Endothelial cell of umbilical vein (primary cell): ENCODE measurements around the gene C17orf75. TPM values are rescaled to one million over a fixed set of nuclear protein-coding genes. Genes with fewer than 3 reads are reported as not detected.

Source experiments
- BruUV-seq: library from RNA; stranded (reverse); fragments of 400-500 nt; replicated peaks from 2 replicates; lab custom pipeline; 2021; lab: Mats Ljungman, UMichigan
- CTCF ChIA-PET: fragments of 300-600, 350-600 bp; sonication (Branson Sonifier 250); formaldehyde crosslinking; loops from one replicate; lab custom pipeline; 2021; ENCODE audit warnings: antibody characterized with exemption, inconsistent platforms; lab: Charles Lee
- POLR2A ChIA-PET: fragments of 300-600, 350-600 bp; sonication (Branson Sonifier 250); formaldehyde crosslinking; loops from one replicate; lab custom pipeline; 2021; ENCODE audit warnings: antibody characterized with exemption, inconsistent platforms; lab: Charles Lee
- DNase-seq: peaks from one replicate; pipeline ENCODE4 v3.0.0-alpha.2; 2011; ENCODE audit warnings: low read depth, low spot score
- FAIRE-seq: peaks from 2 replicates; lab custom pipeline; 2011; peaks lifted over from hg19 to GRCh38; lab: Jason Lieb, UNC
- H2AFZ ChIP-seq: 2 replicates; pipeline ENCODE4 v1.6.0; 2012; ENCODE audit warnings: low read depth, low read length, control low read depth, inconsistent platforms
- H3K27ac ChIP-seq: 2 replicates; pipeline ENCODE4 v1.5.1; 2011; ENCODE audit warnings: low read depth, mild to moderate bottlenecking, control low read depth, low read length, moderate library complexity; ENCODE audit not compliant: insufficient read depth
- H3K27me3 ChIP-seq, 2 experiments: 2 replicates each; pipeline versions ENCODE4 v1.6.0 to v1.6.1; 2011; ENCODE audit warnings: low read length in 2 of 2, mixed read lengths in 1 of 2; ENCODE audit not compliant: control insufficient read depth in 2 of 2, insufficient read depth in 2 of 2
- H3K36me3 ChIP-seq, 2 experiments: 2 replicates in 1 of 2; 3 replicates in 1 of 2; pipeline ENCODE4 v1.5.1; 2011; ENCODE audit warnings: low read length in 2 of 2, mild to moderate bottlenecking in 1 of 2, moderate library complexity in 1 of 2; ENCODE audit not compliant: control insufficient read depth in 2 of 2, insufficient read depth in 2 of 2; ENCODE audit errors: extremely low read depth in 1 of 2
- H3K4me1 ChIP-seq: 3 replicates; pipeline ENCODE4 v1.5.1; 2011; ENCODE audit warnings: mild to moderate bottlenecking, low read length; ENCODE audit not compliant: control insufficient read depth, insufficient read depth; ENCODE audit errors: extremely low read depth
- H3K4me2 ChIP-seq: 2 replicates; pipeline ENCODE4 v1.6.1; 2011; ENCODE audit warnings: low read length, control low read depth, mixed read lengths; ENCODE audit not compliant: insufficient read depth
- H3K4me3 ChIP-seq, 3 experiments: fragments of 200-600 bp in 1 of 3; sonication (generic), shearing (Covaris generic) in 1 of 3; replicated peaks in 1 of 3; 2 replicates each; pipeline ENCODE4 v1.5.1; 2011 to 2016; ENCODE audit warnings: control low read depth in 3 of 3, low read length in 3 of 3, mild to moderate bottlenecking in 2 of 3, inconsistent platforms in 1 of 3, low read depth in 1 of 3, moderate library complexity in 1 of 3; ENCODE audit not compliant: insufficient read depth in 1 of 3
- H3K79me2 ChIP-seq: 2 replicates; pipeline ENCODE4 v1.6.0; 2012; ENCODE audit warnings: low read length, inconsistent platforms; ENCODE audit not compliant: control insufficient read depth, insufficient read depth
- H3K9ac ChIP-seq: replicated peaks from 2 replicates; pipeline ENCODE3; 2011; ENCODE audit warnings: low read length, control low read depth; ENCODE audit not compliant: insufficient read depth; ENCODE audit errors: extremely low read depth
- H3K9me1 ChIP-seq: replicated peaks from 3 replicates; pipeline ENCODE4 v1.6.0; 2011; ENCODE audit warnings: mild to moderate bottlenecking, low read length; ENCODE audit not compliant: control insufficient read depth, insufficient read depth; ENCODE audit errors: extremely low read depth
- H3K9me3 ChIP-seq: replicated peaks from 2 replicates; pipeline ENCODE4 v1.5.1; 2012; ENCODE audit warnings: low read length, inconsistent platforms; ENCODE audit not compliant: control insufficient read depth, insufficient read depth
- H4K20me1 ChIP-seq: replicated peaks from 2 replicates; pipeline ENCODE3; 2011; ENCODE audit warnings: mild to moderate bottlenecking, low read length; ENCODE audit not compliant: control insufficient read depth, insufficient read depth; ENCODE audit errors: extremely low read depth
- CTCF ChIP-seq, 2 donors: IDR thresholded peaks; 1 replicate in 1 of 2; 2 replicates in 1 of 2; pipeline ENCODE4 v1.5.1; 2011; ENCODE audit warnings: low read length in 2 of 2, mild to moderate bottlenecking in 2 of 2, moderate library complexity in 2 of 2, control low read depth in 1 of 2, inconsistent platforms in 1 of 2, low read depth in 1 of 2; ENCODE audit not compliant: insufficient read depth in 1 of 2; ENCODE audit errors: extremely low read depth in 1 of 2
- EZH2 ChIP-seq: IDR thresholded peaks from 2 replicates; pipeline ENCODE4 v1.6.1; 2012; ENCODE audit warnings: borderline replicate concordance, low read depth, mild to moderate bottlenecking, moderate library complexity, low read length, inconsistent platforms; ENCODE audit not compliant: severe bottlenecking
- FOS ChIP-seq: IDR thresholded peaks from 2 replicates; pipeline ENCODE4 v1.6.1; 2011; ENCODE audit warnings: mild to moderate bottlenecking, low read length, moderate library complexity, borderline replicate concordance; ENCODE audit not compliant: insufficient read depth
- GATA2 ChIP-seq: IDR thresholded peaks from 2 replicates; pipeline ENCODE4 v1.7.0; 2011; ENCODE audit warnings: low read depth, mild to moderate bottlenecking, moderate library complexity, mixed read lengths, low read length; ENCODE audit not compliant: insufficient read length, insufficient read depth
- JUN ChIP-seq: IDR thresholded peaks from 2 replicates; pipeline ENCODE4 v1.6.1; 2011; ENCODE audit warnings: borderline replicate concordance, low read depth; ENCODE audit not compliant: insufficient read length, insufficient read depth
- MAX ChIP-seq: IDR thresholded peaks from 2 replicates; pipeline ENCODE4 v1.6.1; 2011; ENCODE audit not compliant: insufficient read depth, insufficient read length
- MYC ChIP-seq: IDR thresholded peaks from one replicate; pipeline ENCODE4 v1.6.1; 2011; ENCODE audit warnings: mild to moderate bottlenecking, low read depth, low read length
- POLR2A ChIP-seq: IDR thresholded peaks from 2 replicates; pipeline ENCODE4 v1.6.1; 2012; ENCODE audit warnings: low read depth, mild to moderate bottlenecking, control low read depth, low read length
- POLR2AphosphoS5 ChIP-seq: IDR thresholded peaks from 2 replicates; pipeline ENCODE4 v1.6.1; 2012; ENCODE audit warnings: low read depth, mild to moderate bottlenecking, control low read depth, low read length, moderate library complexity; ENCODE audit not compliant: insufficient read depth
- dilution Hi-C: fragments of 300-500 bp; cut with MboI; formaldehyde crosslinking; loops from one replicate; pipeline ENCODE4 v1.15.0; 2019; ENCODE audit warnings: low sequenced_read_pairs; ENCODE audit not compliant: extremely low pct_ligation_motif_present
- intact Hi-C: fragments of 100-400 bp; cut with micrococcal nuclease; formaldehyde crosslinking; loops from one replicate; pipeline ENCODE4 v1.10.0; 2022
- polyA plus RNA-seq, 4 experiments: library from polyadenylated mRNA; depleted of rRNA in 3 of 4; stranded (reverse) in 3 of 4; unstranded in 1 of 4; fragments of >200 nt; gene quantifications; 2 replicates each; pipeline versions ENCODE4 v1.2.1 to v1.2.3, GENCODE V29; 2011 to 2012; ENCODE audit warnings: missing spikeins in 1 of 4
- total RNA-seq: library from RNA; stranded (reverse); gene quantifications from 2 replicates; pipeline ENCODE4 v1.2.3, GENCODE V29; 2021

Gene C17orf75
- total and polyA plus RNA-seq, 2 donors (not counting 3 experiments of a cell fraction or from before 2014, with no cell fraction given): 8.8 to 21.5 TPM

GRCh38 chr17:32361270-32361669 is 19.3 kb upstream of the C17orf75 start:
- Histone ChIP-seq H3K4me1 (no peaks in the 10 kb centered on the region), H3K79me2 (peaks cover 79% of the 10 kb centered on the region), H3K9me3 (no peaks in the 10 kb centered on the region), H3K36me3 (peaks cover 34 to 49% of the 10 kb centered on the region in 2 experiments), H3K27me3 (no peaks in the 10 kb centered on the region), H3K9me1 (no peaks in the 10 kb centered on the region), H3K4me2 (no peak overlapping the region), H3K4me3 (no peak overlapping the region), H2AFZ (no peak overlapping the region), H4K20me1 (peaks cover 23% of the 10 kb centered on the region), H3K27ac (no peak overlapping the region), H3K9ac (no peak overlapping the region)
- POLR2A ChIA-PET: no interaction called here
- TF ChIP-seq MAX: no peak
- TF ChIP-seq JUN: no peak
- TF ChIP-seq EZH2: no peak
- TF ChIP-seq CTCF (IDR thresholded peaks at IDR 0.05; ENCODE audit: extremely low read depth in 1 of 2, insufficient read depth in 1 of 2, low read depth in 1 of 2, low read length in 2 of 2): no peak
- no peak for TF ChIP-seq GATA2
- TF ChIP-seq MYC: no peak
- no peak for TF ChIP-seq POLR2A
- no peak for TF ChIP-seq POLR2AphosphoS5
- no peak for TF ChIP-seq FOS
- no peak for FAIRE-seq
- no peak for DNase-seq
- intact Hi-C loops (no loop called here), dilution Hi-C loops (no loop called here)
- TSS peak; percentile 1 for BruUV-seq
- CTCF ChIA-PET: interaction anchor here (1.0 kb wide), 1 partner anchor 16 kb away, joined by 3 read pairs; no protein-coding TSS in a partner anchor
